NT2/D1 (cell line): ENCODE measurements around the gene TLK1.

ENCODE experiments used
- DNase-seq: peaks from one replicate; pipeline ENCODE4 v3.0.0-alpha.2; 2011; ENCODE audit warnings: low read depth, low spot score
- H3K27me3 ChIP-seq: 2 replicates; pipeline ENCODE4 v1.6.0; 2011; ENCODE audit warnings: mild to moderate bottlenecking; ENCODE audit not compliant: insufficient read length, insufficient read depth
- H3K36me3 ChIP-seq: 2 replicates; pipeline ENCODE4 v1.6.1; 2011; ENCODE audit warnings: mild to moderate bottlenecking, low read length, mixed read lengths; ENCODE audit not compliant: insufficient read depth, insufficient read length
- H3K4me1 ChIP-seq: 2 replicates; pipeline ENCODE4 v1.5.1; 2011; ENCODE audit not compliant: insufficient read depth, insufficient read length
- H3K4me3 ChIP-seq: 2 replicates; pipeline ENCODE4 v1.5.1; 2011; ENCODE audit warnings: low read depth; ENCODE audit not compliant: insufficient read length
- H3K9ac ChIP-seq: 2 replicates; pipeline ENCODE4 v1.6.0; 2011; ENCODE audit warnings: low read depth; ENCODE audit not compliant: insufficient read length
- H3K9me3 ChIP-seq: 2 replicates; pipeline ENCODE4 v1.5.1; 2011; ENCODE audit warnings: mild to moderate bottlenecking, low read length; ENCODE audit not compliant: insufficient read depth
- SUZ12 ChIP-seq: IDR thresholded peaks from 2 replicates; pipeline ENCODE4 v1.6.1; 2011; ENCODE audit not compliant: insufficient read length, insufficient read depth; ENCODE audit errors: extremely low read depth
- YY1 ChIP-seq: IDR thresholded peaks from 2 replicates; pipeline ENCODE4 v1.6.1; 2011; ENCODE audit not compliant: insufficient read length, insufficient read depth
- ZNF274 ChIP-seq: IDR thresholded peaks from 2 replicates; pipeline ENCODE4 v1.6.1; 2011; ENCODE audit warnings: mild to moderate bottlenecking, low read depth, low read length

TLK1 gene

GRCh38 chr2:170943596-170943995, 217.1 kb downstream of the TLK1 start:
- H3K36me3 ChIP-seq, result peaks cover 21% of the 10 kb centered on the region
- no peaks in the 10 kb centered on the region for H3K4me1 ChIP-seq
- no peak for DNase-seq

DNA sequence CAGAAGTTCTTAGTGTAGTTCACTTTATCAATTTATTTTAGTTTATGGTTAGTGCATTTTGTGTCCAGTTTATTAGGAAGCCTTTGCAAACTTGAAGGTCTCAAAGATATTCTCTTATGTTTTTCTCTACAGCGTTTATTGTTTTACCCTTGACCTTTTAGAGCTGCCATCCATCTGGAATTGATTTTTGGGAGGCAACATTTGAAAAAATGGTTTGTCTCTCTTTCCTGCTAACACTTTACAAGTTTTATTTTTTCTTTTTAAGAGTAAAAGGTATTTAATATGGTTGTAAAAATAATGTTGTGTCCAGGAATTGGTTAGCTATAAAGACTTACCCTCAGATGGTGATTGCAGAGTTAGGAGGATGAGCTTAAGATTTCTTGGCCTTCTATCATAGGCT, 217.7 kb downstream of the TLK1 start:
- Histone ChIP-seq H3K36me3 (peaks cover 17% of the 10 kb centered on the region), H3K27me3 (no peaks in the 10 kb centered on the region), H3K4me3 (no peak overlapping the region), H3K9me3 (no peaks in the 10 kb centered on the region), H3K4me1 (no peaks in the 10 kb centered on the region), H3K9ac (no peak overlapping the region)
- DNase-seq, result no peak
- TF ChIP-seq SUZ12, result no peak
- no peak for TF ChIP-seq YY1
- TF ChIP-seq ZNF274, result no peak

More at GRCh38 chr2:170943596-170943995, 217.1 kb downstream of the TLK1 start:
- Histone ChIP-seq H3K9me3 (no peaks in the 10 kb centered on the region), H3K9ac (no peak overlapping the region), H3K4me3 (no peak overlapping the region), H3K27me3 (no peaks in the 10 kb centered on the region)
- TF ChIP-seq SUZ12, result no peak

DNA sequence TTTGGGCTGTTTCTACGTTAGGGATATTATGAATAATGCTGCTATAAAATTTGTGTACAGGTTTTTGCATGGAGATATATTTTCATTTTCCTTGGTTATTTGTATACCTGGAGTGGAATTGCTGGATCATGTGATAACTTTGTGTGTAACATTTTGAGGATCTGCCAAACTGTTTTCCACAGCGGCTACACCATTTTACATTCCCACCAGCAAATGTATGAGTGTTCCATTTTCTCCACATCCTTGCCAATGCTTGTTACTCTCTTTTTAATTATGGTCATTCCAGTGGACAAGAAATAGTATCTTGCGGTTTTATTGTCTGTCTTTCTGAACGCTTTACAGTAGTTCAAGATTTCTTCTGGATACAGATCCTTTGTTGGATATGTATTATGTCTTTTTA, 218.1 kb downstream of the TLK1 start:
- no peak overlapping the region for H3K9ac ChIP-seq
- H3K36me3 ChIP-seq, result peaks cover 14% of the 10 kb centered on the region
- TF ChIP-seq SUZ12 (no peak), ZNF274 (no peak), YY1 (no peak)
- H3K4me3 ChIP-seq, result no peak overlapping the region
- H3K4me1 ChIP-seq, result no peaks in the 10 kb centered on the region
- DNase-seq, result no peak
- H3K27me3 ChIP-seq, result no peaks in the 10 kb centered on the region
- H3K9me3 ChIP-seq, result no peaks in the 10 kb centered on the region
